Smooth muscle cell (in vitro differentiated cells): ENCODE measurements around the gene HPS6. TPM values are rescaled to one million over a fixed set of nuclear protein-coding genes. Genes with fewer than 3 reads are reported as not detected.

Experiments used
- DNase-seq: peaks from one replicate; lab custom pipeline; 2025; ENCODE audit not compliant: unreplicated experiment; lab: John Stamatoyannopoulos, UW
- H2AFZ ChIP-seq: fragments of 200-600 bp; sonication (generic); 2 replicates; pipeline ENCODE4 v1.6.0; 2016; ENCODE audit warnings: antibody characterized with exemption, low read depth, mild to moderate bottlenecking
- H3F3A ChIP-seq: fragments of 200-600 bp; sonication (generic); 2 replicates; pipeline ENCODE4 v1.6.0; 2017; ENCODE audit warnings: antibody characterized with exemption, low read depth
- H3K27ac ChIP-seq: fragments of 200-600 bp; sonication (generic); 2 replicates; pipeline ENCODE4 v1.5.1; 2016; ENCODE audit warnings: low read depth, mild to moderate bottlenecking
- H3K27me3 ChIP-seq: fragments of 200-600 bp; sonication (generic); 2 replicates; pipeline ENCODE4 v1.6.1; 2016; ENCODE audit warnings: low read depth, mild to moderate bottlenecking
- H3K36me3 ChIP-seq: fragments of 200-600 bp; sonication (generic); 2 replicates; pipeline ENCODE4 v1.5.1; 2016; ENCODE audit warnings: low read depth
- H3K4me1 ChIP-seq: fragments of 200-600 bp; sonication (generic); 2 replicates; pipeline ENCODE4 v1.5.1; 2016; ENCODE audit warnings: low read depth
- H3K4me2 ChIP-seq: fragments of 200-600 bp; sonication (generic); 2 replicates; pipeline ENCODE4 v1.6.0; 2016; ENCODE audit warnings: mild to moderate bottlenecking
- H3K4me3 ChIP-seq: fragments of 200-600 bp; sonication (generic); 2 replicates; pipeline ENCODE4 v1.5.1; 2016; ENCODE audit warnings: mild to moderate bottlenecking
- H3K79me2 ChIP-seq: fragments of 200-600 bp; sonication (generic); 2 replicates; pipeline ENCODE4 v1.6.0; 2016; ENCODE audit warnings: low read depth, mild to moderate bottlenecking
- H3K9ac ChIP-seq: fragments of 200-600 bp; sonication (generic); 2 replicates; pipeline ENCODE4 v1.6.0; 2016; ENCODE audit warnings: low read depth
- H3K9me3 ChIP-seq: fragments of 200-600 bp; sonication (generic); replicated peaks from 2 replicates; pipeline ENCODE4 v1.5.1; 2016; ENCODE audit warnings: low read depth
- H4K20me1 ChIP-seq: fragments of 200-600 bp; sonication (generic); 2 replicates; pipeline ENCODE4 v1.6.0; 2016; ENCODE audit warnings: low read depth
- CTCF ChIP-seq: fragments of 200-600 bp; sonication (generic); IDR thresholded peaks from 2 replicates; pipeline ENCODE4 v1.5.1; 2017; ENCODE audit warnings: borderline replicate concordance, mild to moderate bottlenecking, antibody characterized with exemption; ENCODE audit not compliant: insufficient read depth, poor library complexity, severe bottlenecking
- WGBS: methylation state at CpG from one replicate; pipeline ENCODE4 v1.1.7; 2016; ENCODE audit warnings: low lambda C conversion rate; 5-methylcytosine and 5-hydroxymethylcytosine counted together
- polyA plus RNA-seq: library from polyadenylated mRNA; unstranded; fragments of >200 nt; fragmentation: Nextera tagmentation; extraction: Ambion mirVana; gene quantifications from 2 replicates; pipeline ENCODE4 v1.2.1, GENCODE V29; 2016
- total RNA-seq: library from RNA; depleted of rRNA; stranded (reverse); fragments of >200 nt; gene quantifications from 2 replicates; pipeline ENCODE4 v1.2.3, GENCODE V29; 2014

HPS6 gene
- total and polyA plus RNA-seq, 2 experiments from 2014 or later, result 11.9 to 14.3 TPM

- H2AFZ ChIP-seq, result no peak overlapping the region
- H3K9me3 ChIP-seq, result no peaks in the 10 kb centered on the region
- WGBS, result 94% methylated on average over 5 of the region's 5 CpGs
- no peak overlapping the region for H3K9ac ChIP-seq
- no peak overlapping the region for H3K4me3 ChIP-seq
- H4K20me1 ChIP-seq, result peaks cover 5% of the 10 kb centered on the region
- H3K27ac ChIP-seq, result no peak overlapping the region
- no peaks in the 10 kb centered on the region for H3K36me3 ChIP-seq
- no peaks in the 10 kb centered on the region for H3K27me3 ChIP-seq
- no peaks in the 10 kb centered on the region for H3F3A ChIP-seq
- no peaks in the 10 kb centered on the region for H3K4me1 ChIP-seq
- no peak overlapping the region for H3K4me2 ChIP-seq
- DNase-seq, result no peak
- no peak for TF ChIP-seq CTCF
- no peaks in the 10 kb centered on the region for H3K79me2 ChIP-seq
Measured at GRCh38 chr10:102101152-102101551, 36.0 kb downstream of the HPS6 start.

- Histone ChIP-seq H3K9ac (no peak overlapping the region), H3K27ac (no peak overlapping the region), H3K4me2 (no peak overlapping the region), H3K4me3 (no peak overlapping the region), H2AFZ (no peak overlapping the region), H4K20me1 (peaks cover 15% of the 10 kb centered on the region), H3K4me1 (no peaks in the 10 kb centered on the region), H3K36me3 (no peaks in the 10 kb centered on the region), H3K79me2 (no peaks in the 10 kb centered on the region), H3F3A (no peaks in the 10 kb centered on the region), H3K27me3 (no peaks in the 10 kb centered on the region), H3K9me3 (no peaks in the 10 kb centered on the region)
- no peak for DNase-seq
- WGBS, result 89% methylated on average over 1 of the region's 1 CpG
- no peak for TF ChIP-seq CTCF
Measured at GRCh38 chr10:102102421-102102820, 37.3 kb downstream of the HPS6 start.

- Histone ChIP-seq H3K4me3 (no peak overlapping the region), H3K4me2 (no peak overlapping the region), H2AFZ (no peak overlapping the region), H3K9ac (no peak overlapping the region), H3K27me3 (no peaks in the 10 kb centered on the region), H3K36me3 (peaks cover 3% of the 10 kb centered on the region), H3K27ac (no peak overlapping the region), H3F3A (no peaks in the 10 kb centered on the region), H4K20me1 (peaks cover 61% of the 10 kb centered on the region), H3K9me3 (no peaks in the 10 kb centered on the region), H3K4me1 (no peaks in the 10 kb centered on the region), H3K79me2 (peaks cover 7% of the 10 kb centered on the region)
- 94% methylated on average over 2 of the region's 2 CpGs for WGBS
- no peak for DNase-seq
- TF ChIP-seq CTCF, result no peak
Measured at GRCh38 chr10:102106998-102107397, 41.8 kb downstream of the HPS6 start.
